Cardiac ventricle fibroblast (primary cell): Measurements from ENCODE around the gene DUOXA1. TPM values are rescaled to one million over a fixed set of nuclear protein-coding genes. Genes with fewer than 3 reads are reported as not detected.

Experiments used
- total RNA-seq: library from RNA; depleted of rRNA; stranded (reverse); fragments of >200 nt; gene quantifications from 2 replicates; pipeline ENCODE4 v1.2.3, GENCODE V29; 2015

The DUOXA1 gene
- not detected in 2 replicates for total RNA-seq

GRCh38 chr15:45129651-45130129 lies at the start of gene DUOXA1, which contains the start of gene DUOX1:
TSS of gene DUOXA1 (minus strand) at chr15:45129879. CDS start at chr15:45123014, 6,865 bp downstream.
TSS of gene DUOX1 (plus strand) at chr15:45129994. CDS start at chr15:45131967, 1,973 bp downstream.

GRCh38 chr15:45114076-45114750 lies 15.5 kb downstream of the DUOXA1 start, which contains the start of the genes DUOX2 and DUOXA2:
TSS of gene DUOX2 (minus strand) at chr15:45114172. CDS start at chr15:45113411, 761 bp downstream.
TSS of gene DUOXA2 (plus strand) at chr15:45114326. CDS start at chr15:45114606, 280 bp downstream.

Other genes starting within 250 kb of the DUOXA1 start
- not detected in 2 replicates for gene TERB2, start 173.2 kb downstream of the DUOXA1 start, total RNA-seq
- gene SORD, start 106.7 kb downstream of the DUOXA1 start, total RNA-seq, result 9.6 and 11.3 TPM in 2 replicates
- not detected in 2 replicates for gene DUOX2, start 15.7 kb downstream of the DUOXA1 start, total RNA-seq
- gene DUOXA2, start 15.6 kb downstream of the DUOXA1 start, total RNA-seq, result not detected in 2 replicates
- gene DUOX1, start 115 bp upstream of the DUOXA1 start, total RNA-seq, result not detected in 2 replicates
- gene SHF, start 58.1 kb upstream of the DUOXA1 start, total RNA-seq, result 2.9 and 3.5 TPM in 2 replicates
- gene SLC28A2, start 122.4 kb upstream of the DUOXA1 start, total RNA-seq, result not detected in 2 replicates
- not detected in 2 replicates for gene GATM, start 248.7 kb upstream of the DUOXA1 start, total RNA-seq